H9 (cell line): ENCODE results near the gene TMEM86A. TPM values are rescaled to one million over a fixed set of nuclear protein-coding genes. Genes with fewer than 3 reads are reported as not detected.

Source experiments
- DNase-seq: peaks from one replicate; pipeline ENCODE4 v3.0.0-alpha.2; 2017
- H2AFZ ChIP-seq: one replicate; pipeline ENCODE4 v1.6.1; 2013; ENCODE audit warnings: mild to moderate bottlenecking, low read length, control low read depth, moderate library complexity
- H2AK5ac ChIP-seq: 2 replicates; pipeline ENCODE4 v1.6.1; 2013; ENCODE audit warnings: low read length, control low read depth, mixed read lengths; ENCODE audit not compliant: insufficient read length
- H2BK120ac ChIP-seq: one replicate; pipeline ENCODE4 v1.6.1; 2013; ENCODE audit warnings: low read depth, mild to moderate bottlenecking, low read length, control low read depth, inconsistent platforms; ENCODE audit not compliant: poor library complexity, severe bottlenecking
- H2BK12ac ChIP-seq: 2 replicates; pipeline ENCODE4 v1.6.1; 2013; ENCODE audit warnings: low read length, control low read depth, mixed read lengths, low read depth; ENCODE audit not compliant: insufficient read length
- H2BK15ac ChIP-seq: 2 replicates; pipeline ENCODE4 v1.6.1; 2013; ENCODE audit warnings: low read depth, low read length, control low read depth
- H2BK20ac ChIP-seq: one replicate; pipeline ENCODE4 v1.6.1; 2013; ENCODE audit warnings: low read depth, mild to moderate bottlenecking, low read length, control low read depth, inconsistent platforms; ENCODE audit not compliant: poor library complexity, severe bottlenecking
- H2BK5ac ChIP-seq: 2 replicates; pipeline ENCODE4 v1.6.1; 2013; ENCODE audit warnings: low read length, control low read depth, mixed read lengths; ENCODE audit not compliant: insufficient read length
- H3K14ac ChIP-seq: 2 replicates; pipeline ENCODE4 v1.6.1; 2013; ENCODE audit warnings: low read length, control low read depth; ENCODE audit not compliant: insufficient read depth
- H3K18ac ChIP-seq: 2 replicates; pipeline ENCODE4 v1.6.1; 2013; ENCODE audit warnings: low read depth, mild to moderate bottlenecking, mixed read lengths, low read length, control low read depth; ENCODE audit not compliant: insufficient read length
- H3K23ac ChIP-seq: 2 replicates; pipeline ENCODE4 v1.6.1; 2013; ENCODE audit warnings: low read length, control low read depth, mixed read lengths, low read depth; ENCODE audit not compliant: insufficient read length
- H3K23me2 ChIP-seq: 2 replicates; pipeline ENCODE4 v1.6.1; 2013; ENCODE audit warnings: low read depth, mild to moderate bottlenecking, mixed read lengths, low read length, control low read depth; ENCODE audit not compliant: insufficient read length, poor library complexity, severe bottlenecking
- H3K27ac ChIP-seq: 2 replicates; pipeline ENCODE4 v1.5.1; 2013; ENCODE audit warnings: low read length, control low read depth, mixed read lengths, low read depth; ENCODE audit not compliant: insufficient read length
- H3K27me3 ChIP-seq: 2 replicates; pipeline ENCODE4 v1.6.1; 2013; ENCODE audit warnings: low read length, control low read depth, inconsistent platforms; ENCODE audit not compliant: insufficient read depth
- H3K4ac ChIP-seq: 2 replicates; pipeline ENCODE4 v1.6.1; 2013; ENCODE audit warnings: low read depth, mild to moderate bottlenecking, control low read depth, inconsistent platforms, low read length, moderate library complexity
- H3K4me1 ChIP-seq: 2 replicates; pipeline ENCODE4 v1.6.1; 2013; ENCODE audit warnings: low read length, control low read depth, inconsistent platforms; ENCODE audit not compliant: insufficient read depth
- H3K4me2 ChIP-seq: 2 replicates; pipeline ENCODE4 v1.6.1; 2013; ENCODE audit warnings: low read length, control low read depth, mixed read lengths; ENCODE audit not compliant: insufficient read length, insufficient read depth
- H3K56ac ChIP-seq: 2 replicates; pipeline ENCODE4 v1.6.1; 2013; ENCODE audit warnings: low read depth, mild to moderate bottlenecking, mixed read lengths, low read length, control low read depth; ENCODE audit not compliant: insufficient read length
- H3K79me1 ChIP-seq: 2 replicates; pipeline ENCODE4 v1.6.1; 2013; ENCODE audit warnings: low read depth, mild to moderate bottlenecking, moderate library complexity, low read length, control low read depth, inconsistent platforms; ENCODE audit not compliant: insufficient read depth, poor library complexity, severe bottlenecking
- H3K79me2 ChIP-seq: 2 replicates; pipeline ENCODE4 v1.6.1; 2013; ENCODE audit warnings: low read length, control low read depth, inconsistent platforms; ENCODE audit not compliant: insufficient read depth
- H3K9ac ChIP-seq: 2 replicates; pipeline ENCODE4 v1.6.1; 2013; ENCODE audit warnings: low read length, control low read depth, mixed read lengths; ENCODE audit not compliant: insufficient read length; ENCODE audit errors: extremely low read depth
- H3K9me3 ChIP-seq: one replicate; pipeline ENCODE4 v1.6.1; 2013; ENCODE audit warnings: low read depth, low read length, inconsistent platforms; ENCODE audit not compliant: control insufficient read depth
- H3T11ph ChIP-seq: one replicate; pipeline ENCODE4 v1.6.1; 2013; ENCODE audit warnings: mild to moderate bottlenecking, low read length, control low read depth, inconsistent platforms
- H4K20me1 ChIP-seq: one replicate; pipeline ENCODE4 v1.6.1; 2013; ENCODE audit not compliant: control insufficient read depth, insufficient read length, insufficient read depth
- H4K5ac ChIP-seq: 2 replicates; pipeline ENCODE4 v1.6.1; 2013; ENCODE audit warnings: low read depth, mild to moderate bottlenecking, mixed read lengths, low read length, control low read depth; ENCODE audit not compliant: insufficient read length
- H4K8ac ChIP-seq: replicated peaks from 2 replicates; pipeline ENCODE4 v1.6.1; 2013; ENCODE audit warnings: low read length, control low read depth, mixed read lengths, low read depth; ENCODE audit not compliant: insufficient read length
- H4K91ac ChIP-seq: 2 replicates; pipeline ENCODE4 v1.6.1; 2013; ENCODE audit warnings: low read depth, mild to moderate bottlenecking, moderate library complexity, mixed read lengths, low read length, control low read depth; ENCODE audit not compliant: insufficient read length
- H3K27ac Mint-ChIP-seq, 3 experiments: 2 replicates in 2 of 3; 3 replicates in 1 of 3; pipeline ENCODE4 v1.8.0; 2020 to 2021; ENCODE audit warnings: mixed read lengths in 3 of 3, mild to moderate bottlenecking in 1 of 3, moderate library complexity in 1 of 3
- H3K27me3 Mint-ChIP-seq: 2 replicates; pipeline ENCODE4 v1.8.0; 2021; ENCODE audit warnings: low read depth, mild to moderate bottlenecking, moderate library complexity, mixed read lengths
- H3K36me3 Mint-ChIP-seq, 3 experiments: 2 replicates in 2 of 3; 3 replicates in 1 of 3; pipeline ENCODE4 v1.8.0; 2020 to 2021; ENCODE audit warnings: low read depth in 3 of 3, mixed read lengths in 3 of 3; ENCODE audit not compliant: insufficient read depth in 1 of 3
- H3K4me1 Mint-ChIP-seq, 2 experiments: 2 replicates each; pipeline ENCODE4 v1.8.0; 2020; ENCODE audit warnings: mixed read lengths in 2 of 2
- H3K4me3 Mint-ChIP-seq, 2 experiments: 2 replicates in 1 of 2; 3 replicates in 1 of 2; pipeline ENCODE4 v1.8.0; 2020 to 2021; ENCODE audit warnings: mild to moderate bottlenecking in 2 of 2, mixed read lengths in 2 of 2, moderate library complexity in 1 of 2
- H3K9me3 Mint-ChIP-seq, 2 experiments: 2 replicates in 1 of 2; 3 replicates in 1 of 2; pipeline ENCODE4 v1.8.0; 2020; ENCODE audit warnings: mild to moderate bottlenecking in 2 of 2, mixed read lengths in 2 of 2, moderate library complexity in 1 of 2
- WGBS: extraction: QIAGEN DNeasy Blood & Tissue Kit; methylation state at CpG from one replicate; pipeline ENCODE4 v1.1.7; 2013; ENCODE audit warnings: missing lambda C conversion rate, low lambda C conversion rate, mixed read lengths; ENCODE audit not compliant: insufficient read length; ENCODE audit errors: extremely low coverage; 5-methylcytosine and 5-hydroxymethylcytosine counted together
- total RNA-seq: library from RNA; stranded (reverse); gene quantifications from 2 replicates; pipeline ENCODE4 v1.2.1, GENCODE V29; 2021
- TF ChIP-seq, protein P1 (sequence below): fragments of 200-600 bp; sonication (generic); conservative IDR thresholded peaks from 3 replicates; pipeline ENCODE4 v1.8.0; 2021; ENCODE audit warnings: antibody characterized with exemption, mild to moderate bottlenecking

Gene TMEM86A
- total RNA-seq, 1 experiment from 2014 or later, result 2.3 TPM

DNA sequence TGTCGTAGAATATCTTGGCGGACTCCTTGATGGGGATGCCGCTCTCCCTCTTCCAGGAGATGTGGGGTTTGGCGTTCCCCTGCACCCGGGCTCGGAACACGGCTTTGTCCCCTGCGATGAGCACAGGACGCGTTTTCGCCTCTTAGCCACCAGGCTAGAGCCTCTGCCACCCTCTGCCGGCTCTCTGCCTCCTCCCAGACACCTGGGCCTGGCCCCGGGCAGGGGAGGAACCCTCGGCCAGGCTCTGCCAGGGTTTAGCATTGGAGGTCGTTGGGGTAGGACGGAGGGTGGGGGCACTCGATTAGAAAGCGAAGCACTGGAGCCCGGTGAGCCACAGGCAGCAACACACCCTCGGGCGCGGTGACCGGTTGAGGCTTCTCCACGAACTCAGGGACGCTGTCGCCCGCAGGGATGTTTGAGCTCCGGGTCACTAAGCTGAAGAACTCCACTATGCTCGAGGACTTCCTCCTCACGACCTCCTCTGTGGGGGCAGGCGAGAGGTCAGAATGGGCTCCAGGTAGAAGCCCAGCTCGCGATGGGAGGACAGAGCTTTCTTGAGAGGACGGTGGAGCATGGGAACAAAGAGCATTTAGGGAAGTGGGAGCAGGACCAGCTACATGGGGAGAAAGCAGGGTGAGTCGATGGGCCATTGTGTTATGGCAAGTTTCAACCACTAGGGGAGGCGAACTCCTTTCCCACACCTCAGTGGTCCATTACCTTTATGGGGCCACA, 23.1 kb downstream of the TMEM86A start:
- no peaks in the 10 kb centered on the region for H3K9me3 ChIP-seq

More for the DNA sequence above, 23.1 kb downstream of the TMEM86A start:
- Histone ChIP-seq H3K23me2 (peaks cover 9% of the 10 kb centered on the region), H3T11ph (no peak overlapping the region), H3K79me1 (no peaks in the 10 kb centered on the region), H2AK5ac (no peak overlapping the region), H3K23ac (no peak overlapping the region), H2BK120ac (no peak overlapping the region), H3K9ac (peak overlapping the region; percentile 56), H3K56ac (no peak overlapping the region), H2BK20ac (no peak overlapping the region), H3K18ac (no peak overlapping the region), H2BK12ac (no peak overlapping the region), H3K79me2 (no peaks in the 10 kb centered on the region), H4K20me1 (no peaks in the 10 kb centered on the region), H4K5ac (no peak overlapping the region), H3K4ac (no peak overlapping the region), H4K8ac (no peak overlapping the region), H3K27ac (no peak overlapping the region), H4K91ac (no peak overlapping the region), H3K4me1 (peaks cover 3% of the 10 kb centered on the region; the same call in 1 of the 2 replicates), H2AFZ (peak overlapping the region; percentile 93), H2BK15ac (no peak overlapping the region), H3K14ac (peak overlapping the region; percentile 59), H2BK5ac (no peak overlapping the region), H3K27me3 (no peaks in the 10 kb centered on the region), H3K4me2 (peak overlapping the region; percentile 79)
- no CpG with 5 or more reads among the region's 36 CpGs for WGBS
- peak overlapping the region; percentile 75 to 91 for H3K4me3 Mint-ChIP-seq
- peaks cover 35% of the 10 kb centered on the region for H3K27me3 Mint-ChIP-seq
- H3K4me1 Mint-ChIP-seq, result peaks cover 18 to 28% of the 10 kb centered on the region in 2 experiments
- H3K27ac Mint-ChIP-seq, result peak overlapping the region in 1 of 3 experiments; percentile 85; a peak in 2 of 7 replicates
- DNase-seq, result peak; percentile 80
- no peaks in the 10 kb centered on the region for H3K9me3 Mint-ChIP-seq
- TF ChIP-seq, protein P1, sequence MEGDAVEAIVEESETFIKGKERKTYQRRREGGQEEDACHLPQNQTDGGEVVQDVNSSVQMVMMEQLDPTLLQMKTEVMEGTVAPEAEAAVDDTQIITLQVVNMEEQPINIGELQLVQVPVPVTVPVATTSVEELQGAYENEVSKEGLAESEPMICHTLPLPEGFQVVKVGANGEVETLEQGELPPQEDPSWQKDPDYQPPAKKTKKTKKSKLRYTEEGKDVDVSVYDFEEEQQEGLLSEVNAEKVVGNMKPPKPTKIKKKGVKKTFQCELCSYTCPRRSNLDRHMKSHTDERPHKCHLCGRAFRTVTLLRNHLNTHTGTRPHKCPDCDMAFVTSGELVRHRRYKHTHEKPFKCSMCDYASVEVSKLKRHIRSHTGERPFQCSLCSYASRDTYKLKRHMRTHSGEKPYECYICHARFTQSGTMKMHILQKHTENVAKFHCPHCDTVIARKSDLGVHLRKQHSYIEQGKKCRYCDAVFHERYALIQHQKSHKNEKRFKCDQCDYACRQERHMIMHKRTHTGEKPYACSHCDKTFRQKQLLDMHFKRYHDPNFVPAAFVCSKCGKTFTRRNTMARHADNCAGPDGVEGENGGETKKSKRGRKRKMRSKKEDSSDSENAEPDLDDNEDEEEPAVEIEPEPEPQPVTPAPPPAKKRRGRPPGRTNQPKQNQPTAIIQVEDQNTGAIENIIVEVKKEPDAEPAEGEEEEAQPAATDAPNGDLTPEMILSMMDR, result peak; percentile 86
- H3K36me3 Mint-ChIP-seq, result no peaks in the 10 kb centered on the region
